SIG-M5 (cell line): Measurements from ENCODE around the gene TNRC6A.
"Not testable (repeated sequence)": the region's sequence is repeated elsewhere in the genome, so short reads cannot be mapped to it uniquely, and the experiment has no call there.

Source experiments
- DNase-seq: peaks from one replicate; lab custom pipeline; 2025; lab: John Stamatoyannopoulos, UW

Gene TNRC6A

GRCh38 chr16:24728011-24728410, 1.4 kb upstream of the TNRC6A start:
- DNase-seq, result no peak

GRCh38 chr16:24728891-24729242, 584 bp upstream of the TNRC6A start:
- DNase-seq, result no peak

DNA sequence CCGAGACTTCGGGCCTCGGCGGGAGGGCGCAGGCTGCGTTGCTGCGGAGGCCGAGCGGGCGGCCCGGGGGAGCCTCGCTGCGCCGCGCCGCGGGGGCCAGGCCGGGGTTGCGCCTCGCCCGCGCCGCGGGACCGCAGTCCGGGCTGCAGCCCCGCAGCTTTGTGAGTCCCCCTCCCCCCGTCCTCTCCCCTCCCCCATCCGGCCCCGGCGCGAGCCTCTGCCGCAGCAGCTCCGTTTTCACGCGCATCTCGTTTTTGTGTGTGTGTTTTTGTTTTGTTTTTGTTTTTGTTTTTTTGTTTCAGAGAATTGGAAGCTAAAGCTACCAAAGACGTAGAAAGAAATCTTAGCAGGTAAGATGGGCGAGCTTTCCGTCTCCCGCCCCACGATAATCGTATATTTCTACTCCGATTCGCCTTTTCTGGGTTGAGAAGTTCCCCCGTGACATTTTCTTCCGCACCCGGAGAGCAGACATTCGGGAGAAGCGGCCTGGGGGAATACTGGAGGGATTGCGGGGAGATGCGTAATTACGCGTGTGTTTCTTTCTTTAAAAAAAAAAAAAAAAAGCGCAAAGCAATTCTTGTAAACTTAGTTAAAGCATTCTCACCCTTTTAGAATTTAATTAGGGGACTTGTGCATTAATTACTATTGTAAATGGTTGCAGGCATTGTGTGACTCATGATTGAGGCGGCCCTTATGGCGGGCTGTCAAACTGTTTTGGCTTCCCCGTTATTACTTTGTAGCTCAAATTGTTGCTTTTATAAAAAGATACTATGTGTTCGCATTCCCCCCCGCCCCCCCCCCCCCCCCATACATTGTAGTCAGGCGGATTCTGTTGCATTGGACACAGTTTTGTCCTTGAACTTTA, 732 bp downstream of the TNRC6A start:
- no peak for DNase-seq

DNA sequence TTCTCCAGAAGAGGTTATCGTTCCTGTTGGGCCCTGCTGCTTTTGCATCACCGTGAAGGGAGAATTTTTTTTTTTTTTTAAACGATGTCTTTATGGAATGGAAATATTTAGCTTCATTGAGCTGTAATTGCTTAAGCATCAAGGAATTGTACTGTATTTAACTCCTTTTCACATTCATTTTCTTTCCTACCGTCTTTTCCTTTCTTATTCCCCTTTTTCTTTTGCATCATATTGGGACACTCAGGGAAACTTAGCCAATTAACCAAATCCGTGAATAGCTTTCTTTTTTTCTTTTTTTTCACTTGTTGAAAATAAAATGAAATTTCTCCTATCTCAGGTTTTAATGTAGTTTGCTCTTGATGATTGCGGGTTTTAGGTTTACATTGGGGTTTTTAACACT, 1.5 kb downstream of the TNRC6A start:
- DNase-seq, result no peak

DNA sequence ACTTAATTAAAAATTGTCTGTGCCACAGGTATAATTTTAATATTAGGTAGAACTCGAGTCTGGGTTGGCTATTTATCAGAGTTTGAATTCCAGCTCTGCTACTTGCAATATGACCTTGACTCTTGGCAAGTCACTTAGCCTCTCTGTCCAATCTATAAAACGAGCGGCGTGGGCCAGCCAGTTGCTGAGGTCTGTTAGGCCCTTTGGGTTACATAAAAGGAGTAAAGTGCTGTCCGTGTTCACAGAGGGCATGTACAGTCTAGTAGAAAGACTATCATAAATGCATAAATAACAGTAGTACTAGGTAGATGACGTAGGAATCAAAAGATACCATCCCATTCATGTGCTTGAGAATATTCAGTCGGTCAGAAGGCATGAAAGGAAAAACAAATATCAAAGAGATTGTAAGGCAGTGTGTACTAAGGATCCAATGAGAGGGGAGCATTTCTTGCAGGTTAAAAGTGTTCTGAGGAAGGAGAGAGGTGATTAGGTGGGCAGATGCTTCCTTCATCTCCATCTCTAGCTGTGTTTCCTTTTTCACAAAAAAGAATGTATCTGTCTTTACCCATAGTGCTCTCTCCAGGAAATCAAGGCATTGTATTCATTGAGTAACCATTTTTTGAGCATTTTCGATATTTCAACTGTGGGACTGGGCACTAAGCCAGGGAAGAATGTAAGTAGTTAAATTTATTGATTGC, 2.4 kb downstream of the TNRC6A start:
- DNase-seq, result no peak

DNA sequence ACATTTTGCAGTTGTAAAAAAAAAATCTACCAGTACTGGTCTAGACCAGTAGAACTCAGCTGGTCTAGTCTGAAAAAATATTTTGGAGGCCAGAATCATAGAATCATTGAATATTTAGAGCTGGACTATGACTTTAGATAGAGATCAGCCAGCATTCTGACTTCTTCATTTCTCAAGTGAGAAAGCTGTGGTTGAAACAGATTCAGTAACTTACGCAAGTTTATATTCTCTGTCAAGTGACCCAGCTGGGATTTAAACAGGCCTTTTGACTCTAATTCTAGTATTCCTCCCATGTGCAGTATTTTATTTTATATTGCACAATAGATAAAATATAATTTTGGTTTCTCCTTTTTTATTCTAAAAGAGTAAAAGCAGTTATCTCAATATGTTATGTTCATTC, 4.9 kb downstream of the TNRC6A start:
- DNase-seq, result no peak

GRCh38 chr16:24736758-24737157, 7.3 kb downstream of the TNRC6A start:
- DNase-seq, result no peak

GRCh38 chr16:24737391-24737871, 8.0 kb downstream of the TNRC6A start:
- DNase-seq, result no peak

GRCh38 chr16:24737916-24738594, 8.6 kb downstream of the TNRC6A start:
- DNase-seq, result no peak

DNA sequence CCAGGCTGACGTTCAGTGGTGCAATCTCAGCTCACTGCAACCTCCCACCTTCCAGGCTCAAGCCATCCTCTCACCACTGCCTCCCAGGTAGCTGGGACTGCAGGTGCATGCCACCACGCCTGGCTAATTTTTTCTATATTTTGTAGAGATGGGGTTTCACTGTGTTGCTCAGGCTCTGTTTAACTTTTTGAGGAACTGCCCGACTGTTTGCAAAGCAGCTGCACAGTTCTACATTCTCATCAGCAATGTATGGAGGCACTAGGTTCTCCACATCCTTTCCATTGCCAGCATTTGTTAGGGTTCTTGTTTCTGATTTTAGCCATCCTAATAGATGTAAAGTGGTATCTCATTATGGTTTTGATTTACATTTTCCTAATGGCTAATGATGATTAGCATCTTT, 9.4 kb downstream of the TNRC6A start:
- no peak for DNase-seq

- DNase-seq, result no peak
Measured at GRCh38 chr16:24741862-24742261, 12.4 kb downstream of the TNRC6A start.

GRCh38 chr16:24742610-24743009, 13.2 kb downstream of the TNRC6A start:
- not testable (repeated sequence) for DNase-seq

DNA sequence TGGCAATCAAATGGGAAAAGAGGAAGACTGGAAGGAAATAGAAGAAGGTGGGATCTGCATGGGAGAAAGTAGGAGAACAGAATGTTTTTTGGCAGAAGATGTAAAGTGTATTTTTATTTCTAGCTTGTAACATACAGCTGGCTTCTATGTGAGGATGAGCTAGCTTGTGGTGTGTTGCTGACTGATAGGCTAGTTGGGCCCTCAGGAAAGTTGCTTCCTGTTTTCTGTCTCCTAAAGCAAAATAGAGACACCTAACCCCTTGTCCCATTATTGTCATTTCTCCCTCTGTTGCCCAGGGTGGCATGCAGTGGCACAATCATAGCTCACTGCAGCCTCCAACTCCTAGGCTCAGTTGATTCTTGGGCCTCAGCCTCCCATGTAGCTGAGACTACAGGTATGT, 15.9 kb downstream of the TNRC6A start:
- no peak for DNase-seq

DNA sequence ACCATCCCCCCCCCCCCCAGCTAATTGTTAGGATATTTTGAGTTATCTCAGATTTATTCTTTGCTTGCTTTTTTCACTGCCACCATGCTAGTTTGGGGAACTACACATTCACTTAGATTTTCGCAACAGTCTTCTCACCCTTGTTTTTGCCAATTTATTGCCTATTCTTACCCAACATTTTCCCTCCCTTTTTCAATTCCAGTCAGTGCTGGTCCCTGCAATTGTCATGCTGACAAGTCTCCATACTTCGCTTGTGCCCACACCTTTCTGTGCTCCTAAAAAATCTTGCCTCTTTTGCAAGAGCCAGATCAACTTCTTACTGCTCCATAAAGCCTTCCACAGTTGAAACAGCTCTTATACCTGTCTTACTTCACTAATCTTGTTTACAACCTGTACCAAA, 16.3 kb downstream of the TNRC6A start:
- no peak for DNase-seq

DNA sequence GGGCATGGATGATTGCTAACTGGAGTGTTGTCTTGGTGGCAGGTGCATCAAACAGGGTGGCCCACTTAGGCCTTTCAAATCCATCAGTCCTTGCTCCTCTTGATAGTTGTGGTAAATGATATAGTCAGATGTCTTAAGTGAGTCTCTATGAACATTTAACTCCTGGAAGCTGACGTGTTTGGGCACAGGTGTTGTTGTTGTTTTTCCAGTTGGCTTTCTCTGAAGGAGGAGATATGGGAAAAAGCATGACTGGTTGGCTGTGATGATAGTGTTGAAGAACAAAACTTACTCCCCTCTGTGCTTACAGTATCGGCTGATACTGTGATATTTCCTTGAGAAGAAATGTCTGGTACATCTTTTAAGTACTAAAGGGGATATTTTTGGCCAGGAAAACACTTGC, 18.0 kb downstream of the TNRC6A start:
- DNase-seq, result no peak

DNA sequence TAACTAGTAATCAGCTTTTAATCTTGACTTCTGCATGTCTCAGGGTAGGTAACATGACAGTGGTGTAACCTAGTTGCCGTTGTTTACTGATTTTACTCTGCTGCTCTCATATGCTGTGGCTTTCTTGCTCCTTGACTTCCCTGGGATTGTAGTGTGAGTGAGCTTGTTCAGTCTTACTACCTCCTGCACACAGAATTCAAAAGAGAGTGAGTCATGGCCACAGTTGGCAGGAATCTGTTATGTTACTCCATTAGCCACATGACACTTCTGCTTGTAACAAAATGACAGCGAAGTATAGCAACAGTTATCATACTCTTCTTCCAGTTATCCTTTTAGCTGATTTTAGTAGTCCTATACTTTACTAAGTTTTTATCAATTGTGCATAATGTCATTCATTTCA, 18.8 kb downstream of the TNRC6A start:
- DNase-seq, result no peak

DNA sequence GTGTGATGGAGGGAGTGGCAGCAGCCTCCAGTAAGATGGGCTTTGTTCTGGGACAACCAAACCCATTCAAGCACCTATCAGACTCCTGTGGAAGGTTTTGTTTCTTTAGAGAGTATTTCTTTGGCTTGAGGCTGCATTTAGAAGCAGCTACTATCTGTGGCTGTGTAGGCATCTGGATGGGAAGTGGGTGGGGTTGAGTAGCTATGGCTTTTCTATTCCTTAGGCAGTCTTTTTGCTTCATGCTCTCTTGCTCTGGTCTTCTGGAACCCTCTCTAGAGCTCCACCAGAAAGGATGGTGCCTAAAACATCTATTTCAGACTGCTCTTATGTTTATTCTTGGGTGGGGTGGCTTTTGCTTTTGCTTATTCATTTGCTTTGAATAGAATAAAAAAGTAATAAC, 19.9 kb downstream of the TNRC6A start:
- no peak for DNase-seq

GRCh38 chr16:24749872-24750271, 20.4 kb downstream of the TNRC6A start:
- DNase-seq, result not testable (repeated sequence)

DNA sequence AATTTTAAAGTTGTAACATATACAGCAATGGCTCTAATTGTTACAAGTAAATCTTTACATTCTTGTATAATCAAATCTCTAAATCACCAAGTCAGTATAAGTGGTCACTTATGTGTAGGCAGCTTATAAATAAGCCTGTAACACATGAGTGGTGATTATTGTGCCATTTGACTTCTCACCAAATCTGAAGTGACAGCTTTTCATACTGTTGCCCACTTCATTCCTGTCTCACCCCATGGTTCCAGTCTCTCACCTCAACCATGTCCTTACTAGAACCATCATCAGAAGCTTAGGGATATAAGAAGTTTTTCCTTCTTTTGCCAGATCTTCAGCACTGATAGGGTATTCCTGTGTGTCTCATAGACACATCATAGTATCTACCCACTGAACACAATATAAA, 23.5 kb downstream of the TNRC6A start:
- no peak for DNase-seq

GRCh38 chr16:24753437-24753836, 24.0 kb downstream of the TNRC6A start:
- DNase-seq, result no peak

DNA sequence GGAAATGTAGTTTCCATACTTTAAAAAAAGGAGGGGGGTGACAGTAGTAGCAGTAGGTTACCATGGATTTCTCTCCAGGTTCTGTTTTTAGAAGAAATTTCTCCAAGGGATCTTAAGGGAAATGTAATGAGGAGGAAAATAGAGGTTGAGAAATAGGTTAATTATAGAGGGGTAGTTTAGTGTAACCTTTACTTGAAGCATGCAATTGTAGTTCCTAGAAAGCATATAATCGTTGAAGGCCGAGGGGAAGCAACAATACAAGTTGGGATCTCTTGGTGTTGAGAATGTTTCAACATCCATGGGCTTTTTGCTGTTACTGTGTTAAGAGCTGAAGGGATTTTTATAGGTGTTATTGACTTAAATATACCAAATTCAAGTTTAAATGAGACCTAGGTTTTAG, 25.1 kb downstream of the TNRC6A start:
- DNase-seq, result no peak

DNA sequence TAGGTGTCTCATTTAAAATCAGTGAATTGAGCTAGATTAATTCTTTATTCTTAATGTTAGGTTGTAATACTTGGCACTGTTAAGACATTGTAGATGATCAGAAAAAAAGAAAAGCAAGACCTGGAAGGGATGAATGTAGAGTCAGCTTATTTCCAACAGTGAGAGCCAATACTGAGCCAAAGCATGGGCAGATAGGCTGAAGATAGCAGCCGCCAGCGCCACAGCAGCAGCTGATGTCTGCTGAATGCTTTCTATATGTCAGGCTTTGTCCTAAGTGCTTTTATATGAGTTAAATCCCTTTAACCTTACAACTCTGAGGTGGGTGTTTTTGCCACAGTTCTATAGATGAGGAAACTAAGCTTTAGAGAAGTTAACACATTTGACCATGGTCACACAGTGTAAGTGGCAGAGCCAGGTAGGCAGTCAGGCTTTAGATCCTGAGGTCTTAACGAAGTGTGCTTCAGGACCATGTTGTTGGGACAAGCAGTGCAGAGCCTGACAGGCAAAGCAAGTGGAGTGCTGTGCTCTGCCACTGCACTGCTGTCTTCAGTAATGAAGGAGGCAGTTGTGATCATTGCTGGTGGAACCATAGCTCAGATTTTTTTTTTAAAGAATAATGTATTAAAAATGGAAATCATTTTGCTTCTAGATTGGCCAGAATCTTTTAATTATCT, 25.9 kb downstream of the TNRC6A start:
- DNase-seq, result no peak
